Retinal pigment epithelial cell (primary cell): ENCODE measurements around the gene ABCC10.

ENCODE experiments used
- DNase-seq: peaks from one replicate; pipeline ENCODE4 v3.0.0-alpha.2; 2010; ENCODE audit warnings: low read depth
- H3K4me3 ChIP-seq: 2 replicates; pipeline ENCODE4 v1.5.1; 2011; ENCODE audit warnings: mild to moderate bottlenecking, low read length, control low read depth, moderate library complexity
- CTCF ChIP-seq: conservative IDR thresholded peaks from 2 replicates; pipeline ENCODE4 v1.5.1; 2011; ENCODE audit warnings: low read depth, low read length, control low read depth, inconsistent platforms

ABCC10 gene

GRCh38 chr6:43437700-43438099 lies 10.4 kb downstream of the ABCC10 start:
- no peak overlapping the region for H3K4me3 ChIP-seq
- TF ChIP-seq CTCF, result no peak
- DNase-seq, result no peak

DNA sequence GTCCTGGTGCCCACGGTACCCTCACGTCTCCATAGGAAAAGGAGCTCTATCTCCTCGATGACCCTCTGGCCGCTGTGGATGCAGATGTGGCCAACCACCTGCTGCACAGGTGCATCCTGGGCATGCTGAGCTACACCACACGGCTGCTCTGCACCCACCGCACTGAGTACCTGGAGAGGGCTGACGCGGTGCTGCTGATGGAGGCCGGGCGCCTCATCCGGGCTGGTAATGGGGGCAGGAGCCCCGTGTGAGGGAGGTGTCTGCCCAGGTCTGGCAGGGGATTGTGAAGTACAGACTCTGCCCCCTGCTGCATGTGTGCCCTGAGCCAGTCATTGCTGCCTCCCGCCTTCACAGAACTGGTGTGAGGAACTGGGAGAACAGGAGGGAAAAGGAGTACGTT lies 15.6 kb downstream of the ABCC10 start:
- no peak for DNase-seq
- no peak for TF ChIP-seq CTCF
- no peak overlapping the region for H3K4me3 ChIP-seq

DNA sequence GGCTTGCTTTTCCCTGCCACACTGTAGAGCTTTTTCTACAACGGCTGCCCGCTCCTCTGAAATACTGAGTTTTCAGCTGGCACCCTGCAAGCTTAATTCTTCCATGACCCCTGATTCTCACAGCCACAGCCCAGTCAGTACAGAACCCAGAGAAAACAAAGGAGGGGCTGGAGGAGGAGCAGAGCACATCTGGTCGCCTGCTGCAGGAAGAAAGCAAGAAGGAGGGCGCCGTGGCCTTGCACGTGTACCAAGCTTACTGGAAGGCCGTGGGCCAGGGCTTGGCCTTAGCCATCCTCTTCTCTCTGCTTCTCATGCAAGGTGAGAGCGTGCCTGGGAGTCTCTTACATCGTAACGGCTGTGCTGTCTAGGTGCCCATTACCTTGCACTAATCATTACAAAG lies 16.7 kb downstream of the ABCC10 start:
- DNase-seq, result no peak
- no peak for TF ChIP-seq CTCF
- no peak overlapping the region for H3K4me3 ChIP-seq

- no peak for DNase-seq
- H3K4me3 ChIP-seq, result no peak overlapping the region
- TF ChIP-seq CTCF, result no peak
Measured at GRCh38 chr6:43444582-43444981, 17.2 kb downstream of the ABCC10 start.

DNA sequence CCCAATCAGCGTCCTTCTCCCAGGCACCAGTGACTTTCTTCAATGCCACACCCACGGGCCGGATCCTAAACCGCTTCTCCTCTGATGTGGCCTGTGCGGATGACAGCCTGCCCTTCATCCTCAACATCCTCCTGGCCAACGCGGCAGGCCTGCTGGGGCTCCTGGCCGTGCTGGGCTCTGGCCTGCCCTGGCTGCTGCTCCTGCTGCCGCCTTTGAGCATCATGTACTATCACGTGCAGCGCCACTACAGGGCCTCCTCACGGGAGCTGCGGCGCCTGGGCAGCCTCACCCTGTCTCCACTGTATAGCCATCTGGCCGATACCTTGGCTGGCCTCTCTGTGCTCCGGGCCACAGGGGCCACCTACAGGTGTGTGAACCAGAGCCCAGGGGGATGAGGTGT lies 18.2 kb downstream of the ABCC10 start:
- TF ChIP-seq CTCF, result no peak
- no peak for DNase-seq
- H3K4me3 ChIP-seq, result no peak overlapping the region

- TF ChIP-seq CTCF, result no peak
- no peak for DNase-seq
- no peak overlapping the region for H3K4me3 ChIP-seq
Measured at GRCh38 chr6:43447604-43448003, 20.3 kb downstream of the ABCC10 start.

DNA sequence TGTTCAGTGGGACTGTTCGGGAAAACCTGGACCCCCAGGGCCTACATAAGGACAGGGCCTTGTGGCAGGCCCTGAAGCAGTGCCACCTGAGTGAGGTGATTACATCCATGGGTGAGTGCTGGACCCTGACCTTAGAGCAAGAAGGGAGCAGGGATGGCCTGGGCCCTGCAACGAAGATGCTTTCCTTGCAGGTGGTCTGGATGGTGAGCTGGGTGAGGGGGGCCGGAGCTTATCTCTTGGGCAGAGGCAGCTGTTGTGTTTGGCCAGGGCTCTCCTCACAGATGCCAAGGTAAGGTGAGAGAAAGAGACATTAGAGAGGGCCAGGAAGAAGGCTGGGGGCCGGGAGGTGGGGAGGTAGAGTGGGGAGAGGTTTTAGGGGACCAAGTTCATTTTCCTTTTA lies 21.6 kb downstream of the ABCC10 start:
- no peak for DNase-seq
- TF ChIP-seq CTCF, result no peak

More for the DNA sequence above, 21.6 kb downstream of the ABCC10 start:
- H3K4me3 ChIP-seq, result no peak overlapping the region
